HT-29 (cell line): ENCODE measurements around the gene TPM2. TPM values are rescaled to one million over a fixed set of nuclear protein-coding genes. Genes with fewer than 3 reads are reported as not detected.

ENCODE experiments used
- DNase-seq: peaks from one replicate; pipeline ENCODE4 v3.0.0-alpha.2; 2015; ENCODE audit warnings: low spot score
- total RNA-seq: library from RNA; depleted of rRNA; stranded (reverse); fragments of >200 nt; shearing (Covaris generic); gene quantifications from 2 replicates; pipeline ENCODE4 v1.2.3, GENCODE V29; 2014

TPM2 gene
- total RNA-seq, 1 experiment from 2014 or later: 69.8 TPM

DNA sequence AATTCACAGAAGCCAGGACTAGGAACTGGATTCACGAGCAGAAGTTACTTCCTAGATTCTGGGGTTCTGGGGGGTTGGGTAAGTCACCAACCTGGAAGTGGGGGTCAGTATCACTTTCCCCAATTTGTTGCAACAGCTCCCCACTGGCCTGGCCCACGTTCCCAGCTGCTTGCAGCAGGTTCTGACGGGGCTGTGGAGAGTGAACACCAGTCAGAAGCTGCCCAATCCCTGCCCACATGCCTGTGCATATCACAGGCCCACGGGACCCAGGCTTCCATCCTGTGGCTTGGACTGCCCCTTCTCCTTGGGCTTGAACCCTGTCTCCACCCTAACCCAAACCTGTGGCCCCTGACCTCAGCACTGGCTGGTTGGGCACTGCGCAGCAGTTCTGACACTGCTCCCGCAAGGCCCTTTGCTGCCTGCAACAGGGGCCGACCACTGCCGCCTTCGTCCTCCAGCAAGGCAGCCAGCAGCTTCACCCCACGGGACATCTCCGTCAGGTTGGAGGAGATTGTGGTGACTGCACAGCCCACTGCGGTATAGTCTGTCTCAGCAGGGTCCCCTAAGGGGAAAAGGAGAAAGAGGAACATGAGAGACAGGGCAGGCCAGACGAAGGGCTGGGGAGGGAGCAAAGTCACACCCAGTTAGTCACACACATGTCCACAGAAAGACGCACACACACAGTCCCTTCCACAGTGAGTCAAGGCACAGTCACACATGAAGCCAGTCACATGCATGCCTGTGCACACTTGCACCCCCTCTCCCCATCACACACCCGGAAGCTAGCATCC is 29.2 kb upstream of the TPM2 start:
- DNase-seq: no peak

DNA sequence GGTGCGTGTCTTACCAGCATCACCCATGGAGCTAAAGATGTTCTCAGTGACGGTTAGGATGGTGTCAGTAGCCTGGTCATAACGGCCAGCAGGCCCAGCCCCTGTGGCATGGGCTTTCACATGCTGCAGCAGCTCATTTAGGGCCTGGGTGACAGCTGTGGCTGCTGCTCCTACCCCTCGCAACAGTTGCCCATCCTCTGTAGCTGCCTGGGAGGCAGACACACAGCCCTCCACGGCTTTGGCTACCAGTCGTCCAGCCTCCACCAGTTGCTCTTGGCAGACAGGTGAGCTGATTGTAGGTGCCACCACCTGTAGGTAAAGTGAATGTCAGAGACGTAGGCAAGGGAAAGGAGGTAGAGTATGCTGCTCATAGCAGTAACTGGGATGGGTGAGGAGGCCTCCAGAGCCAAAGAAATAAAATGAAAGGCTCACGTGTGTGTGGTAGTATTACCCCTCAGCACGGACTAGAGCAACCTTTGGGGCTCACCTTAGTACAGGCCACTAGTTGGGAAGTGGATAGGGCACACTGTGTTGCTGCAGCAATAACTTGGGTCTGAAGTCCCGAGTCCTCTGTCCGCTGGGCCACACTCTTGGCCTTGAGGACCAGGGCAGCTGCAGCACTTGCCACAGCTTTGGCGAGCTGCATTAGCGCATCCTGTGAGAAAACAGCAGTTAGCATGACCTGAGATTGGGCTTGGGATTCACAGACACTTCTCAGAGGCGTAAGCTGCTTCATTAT is 27.6 kb upstream of the TPM2 start:
- DNase-seq: no peak

DNA sequence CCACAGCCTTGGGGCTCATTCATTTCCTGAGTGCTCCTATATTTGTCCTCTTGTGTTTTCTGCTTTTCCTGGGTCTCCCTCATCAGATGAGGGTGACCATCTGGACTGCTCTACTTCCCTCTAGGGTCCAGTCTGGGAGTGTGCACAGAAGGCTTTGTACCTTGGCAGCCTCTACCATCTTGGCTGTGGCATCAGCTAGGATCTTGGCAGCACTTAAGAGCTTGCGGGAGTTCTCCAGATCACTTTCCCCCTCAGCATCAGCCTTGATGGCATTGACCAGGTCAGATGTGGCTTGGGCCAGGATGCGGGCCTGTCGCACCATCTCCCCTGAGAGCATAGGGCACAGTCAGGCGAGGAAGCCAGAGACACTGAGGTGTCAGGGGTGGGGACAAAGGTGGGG is 26.5 kb upstream of the TPM2 start:
- DNase-seq: peak; percentile 11

DNA sequence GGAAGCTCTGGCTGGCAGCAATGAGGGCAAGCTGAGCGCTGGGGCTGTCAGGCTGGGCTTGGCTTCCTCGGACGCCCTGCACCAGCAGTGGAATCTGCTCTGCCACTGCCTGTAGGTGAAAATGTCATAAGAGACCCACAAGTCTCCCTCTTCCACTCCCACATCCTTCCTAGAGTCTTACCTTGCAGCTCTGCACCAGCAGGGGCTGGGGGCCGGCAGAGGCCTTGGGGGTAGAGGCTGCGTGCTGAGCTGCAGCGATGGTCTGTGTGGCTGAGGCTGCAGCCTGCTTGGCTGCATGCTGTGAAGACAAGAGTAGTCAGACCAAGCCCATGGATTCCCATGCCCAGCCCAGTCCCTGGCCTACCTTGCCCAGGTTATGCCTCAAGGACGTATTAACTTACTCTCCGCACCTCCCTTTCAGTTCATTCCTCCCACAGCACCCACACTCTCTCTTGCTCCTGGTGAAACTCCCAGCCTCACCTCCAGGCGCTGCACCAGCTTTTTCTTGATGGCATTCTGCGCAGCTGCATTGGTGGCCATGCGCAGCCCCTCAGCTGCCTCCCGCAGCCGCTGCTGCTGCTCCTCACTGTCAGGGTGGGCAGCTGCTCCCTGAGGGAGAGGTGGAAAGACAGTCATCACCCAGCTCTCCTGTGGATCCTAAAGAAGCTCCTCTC is 25.0 kb upstream of the TPM2 start:
- DNase-seq: no peak

DNA sequence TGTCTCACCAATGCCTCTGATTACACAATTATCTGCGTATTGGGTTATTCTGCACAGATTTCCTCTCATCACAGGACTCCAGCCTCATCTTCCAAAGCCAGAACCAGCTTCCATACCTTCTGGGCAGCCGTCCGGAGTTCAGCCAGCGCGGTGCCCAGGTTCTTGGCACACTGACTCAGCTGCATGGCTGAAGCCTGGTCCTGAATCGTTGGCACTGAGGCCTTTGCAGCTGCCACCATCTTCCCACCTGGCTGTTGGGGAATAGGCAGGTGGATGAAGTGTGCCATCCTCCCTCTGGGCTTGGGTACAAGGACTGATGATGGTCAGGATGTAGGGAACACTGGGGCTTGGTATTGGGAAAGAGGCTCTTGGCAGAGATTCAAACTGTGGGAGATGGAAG is 24.4 kb upstream of the TPM2 start:
- DNase-seq: no peak

DNA sequence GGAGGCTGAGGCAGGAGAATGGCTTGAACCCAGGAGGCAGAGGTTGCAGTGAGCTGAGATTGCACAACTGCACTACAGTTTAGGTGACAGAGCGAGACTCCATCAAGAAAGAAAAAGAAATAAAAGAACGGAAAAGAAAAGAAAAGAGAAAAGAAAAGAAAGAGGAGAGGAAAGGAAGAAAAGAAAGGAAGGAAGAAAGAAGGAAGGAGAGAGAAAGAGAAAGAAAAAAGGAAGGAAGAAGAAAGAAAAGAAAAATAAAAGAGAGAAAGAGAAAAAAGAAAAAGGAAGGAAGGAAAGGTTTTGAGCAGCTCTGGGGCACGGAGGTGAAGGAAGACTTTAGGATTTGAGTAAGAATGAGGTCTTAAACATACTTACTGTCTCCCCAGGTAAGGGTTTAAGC is 23.9 kb upstream of the TPM2 start:
- no peak for DNase-seq

DNA sequence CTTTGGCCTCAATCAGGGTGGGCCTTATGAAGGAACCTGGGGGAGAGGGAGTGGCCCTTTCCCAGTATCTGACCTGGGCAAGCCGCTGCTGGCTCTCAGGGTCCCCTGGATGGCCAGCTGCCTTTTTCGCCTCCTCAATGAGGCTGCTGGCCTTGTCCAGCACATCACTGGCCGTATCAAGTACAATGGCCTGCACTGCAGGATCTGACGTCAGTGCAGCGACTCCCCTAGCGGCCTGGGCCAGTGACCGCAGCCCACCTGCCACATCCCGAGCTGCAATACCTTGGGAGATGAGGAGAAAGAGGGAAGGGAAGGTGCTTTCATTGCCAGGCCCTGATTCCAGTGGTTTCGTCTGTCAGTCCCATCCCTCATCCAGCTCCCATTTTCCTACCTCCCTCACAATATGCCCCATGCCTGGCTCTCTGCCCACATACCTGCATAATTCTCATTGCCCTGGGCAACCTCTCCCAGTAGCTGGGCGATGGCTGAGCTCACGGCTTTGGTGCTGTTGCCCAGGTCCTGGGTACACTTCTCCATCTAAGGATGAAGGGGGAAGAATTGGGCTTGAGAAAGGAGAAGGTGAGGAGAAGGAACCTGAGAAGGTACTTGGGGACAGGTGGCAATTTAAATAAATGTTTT is 23.2 kb upstream of the TPM2 start:
- no peak for DNase-seq

DNA sequence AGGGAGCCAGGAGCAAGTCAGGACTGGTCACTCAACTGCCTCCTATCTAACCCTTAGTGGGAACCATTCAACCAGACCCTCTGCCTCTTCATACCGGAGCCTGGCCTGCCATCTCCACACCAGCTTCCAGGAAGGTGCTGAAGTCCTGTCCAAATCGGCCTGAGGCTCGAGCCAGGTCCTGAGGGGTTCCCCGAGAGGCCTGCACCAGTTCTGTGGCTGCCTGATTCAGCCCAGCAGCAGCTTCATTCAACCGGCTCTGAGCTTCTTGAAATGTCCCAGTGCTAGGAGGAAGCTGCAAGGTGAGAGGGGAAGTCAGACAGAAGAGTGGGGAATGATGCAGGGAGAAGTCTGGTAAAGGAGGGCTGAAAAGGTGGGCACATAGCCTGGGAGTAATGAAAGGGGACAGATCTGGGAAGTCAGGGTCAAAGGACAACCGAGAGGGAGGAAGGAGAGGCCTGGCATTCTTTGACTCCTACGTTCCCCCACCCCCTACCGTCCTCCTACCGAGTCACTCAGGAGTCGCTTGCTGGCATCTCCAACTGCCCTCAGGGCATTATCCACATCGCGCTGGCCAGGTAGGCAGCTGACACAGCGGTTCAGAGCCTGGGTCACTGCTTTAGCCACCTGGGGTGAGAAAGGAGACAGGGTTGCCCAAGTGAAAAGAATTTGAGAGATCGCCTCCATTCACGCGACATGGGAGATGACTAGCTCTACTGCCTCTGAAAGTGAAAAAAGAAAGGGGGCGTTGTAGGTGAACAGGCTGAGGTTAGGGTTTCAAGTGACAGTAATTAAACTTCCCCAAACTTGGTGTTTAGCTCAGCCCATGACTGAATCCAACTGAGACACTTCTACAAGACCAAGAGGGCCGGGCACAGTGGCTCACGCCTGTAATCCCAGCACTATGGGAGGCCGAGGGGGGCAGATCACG is 22.0 kb upstream of the TPM2 start:
- no peak for DNase-seq

DNA sequence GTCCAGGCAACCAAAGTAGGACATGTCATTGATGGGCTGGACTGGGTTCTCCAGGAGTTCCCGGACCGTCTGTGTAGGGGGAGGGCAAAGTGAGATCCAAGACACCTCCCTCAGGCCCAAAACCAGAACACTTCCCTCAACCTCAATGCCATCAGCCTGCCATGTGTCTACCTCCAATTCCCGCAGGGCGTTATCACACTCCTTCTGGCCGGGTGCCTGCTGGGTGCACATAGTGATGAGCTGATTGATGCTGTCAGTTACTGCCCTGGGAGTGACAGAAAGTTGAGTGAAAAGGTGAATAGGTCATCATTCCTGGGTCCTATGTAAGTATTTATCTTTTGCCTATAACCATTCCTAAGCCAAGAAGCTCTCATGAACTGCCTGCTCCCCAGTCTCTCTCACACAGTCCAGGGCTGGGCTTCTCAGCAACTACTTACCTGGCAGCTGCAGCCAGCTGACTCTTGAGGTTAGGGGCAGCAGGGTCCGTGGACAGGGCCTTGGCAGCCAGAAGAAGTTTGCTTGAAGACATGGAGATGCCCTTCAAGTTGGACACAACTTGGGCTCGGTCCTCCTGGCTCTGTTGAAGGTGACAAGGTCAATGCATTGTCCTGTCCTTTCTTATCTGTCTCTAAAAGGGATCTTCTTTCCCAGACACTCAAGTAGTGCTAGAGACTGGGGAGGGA is 21.2 kb upstream of the TPM2 start:
- DNase-seq: no peak

DNA sequence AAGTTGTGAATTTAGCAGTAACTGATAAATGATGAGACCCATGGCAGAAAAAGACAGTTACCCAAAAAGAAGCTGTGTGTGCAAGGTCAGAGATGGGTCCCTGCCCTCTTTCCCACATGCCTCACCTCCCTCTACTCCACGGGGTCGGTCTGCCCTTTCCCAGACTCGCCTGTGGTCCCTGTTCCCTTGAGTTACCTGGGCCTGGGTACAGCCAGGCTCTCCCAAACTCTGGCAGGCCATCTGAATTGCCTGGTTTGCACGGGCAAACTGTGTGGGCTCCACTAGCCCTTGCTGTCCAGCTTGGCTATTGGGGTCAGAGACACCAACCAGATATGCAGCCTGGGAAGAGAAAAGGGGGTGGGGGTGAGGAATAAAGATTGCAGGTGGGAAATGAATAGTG is 18.4 kb upstream of the TPM2 start:
- DNase-seq: no peak

DNA sequence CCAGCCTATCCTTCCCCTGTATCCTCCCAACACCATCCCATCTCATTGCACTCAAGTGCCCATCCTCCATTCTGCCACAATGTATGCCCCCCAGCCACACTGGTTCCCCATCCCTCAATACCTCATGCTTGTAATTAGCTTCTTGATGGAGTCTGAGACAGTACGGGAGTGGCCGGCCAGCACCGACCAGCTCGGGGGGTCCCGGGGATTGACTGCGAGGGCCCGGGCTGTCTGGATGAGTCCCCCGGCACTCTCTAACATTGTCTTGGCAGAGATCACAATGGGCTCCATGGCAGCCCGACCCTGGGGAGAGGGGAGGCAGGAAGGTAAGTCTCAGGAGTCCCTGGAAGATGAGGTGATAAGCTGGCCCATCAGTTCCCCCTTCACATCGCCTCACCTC is 17.2 kb upstream of the TPM2 start:
- DNase-seq: no peak

DNA sequence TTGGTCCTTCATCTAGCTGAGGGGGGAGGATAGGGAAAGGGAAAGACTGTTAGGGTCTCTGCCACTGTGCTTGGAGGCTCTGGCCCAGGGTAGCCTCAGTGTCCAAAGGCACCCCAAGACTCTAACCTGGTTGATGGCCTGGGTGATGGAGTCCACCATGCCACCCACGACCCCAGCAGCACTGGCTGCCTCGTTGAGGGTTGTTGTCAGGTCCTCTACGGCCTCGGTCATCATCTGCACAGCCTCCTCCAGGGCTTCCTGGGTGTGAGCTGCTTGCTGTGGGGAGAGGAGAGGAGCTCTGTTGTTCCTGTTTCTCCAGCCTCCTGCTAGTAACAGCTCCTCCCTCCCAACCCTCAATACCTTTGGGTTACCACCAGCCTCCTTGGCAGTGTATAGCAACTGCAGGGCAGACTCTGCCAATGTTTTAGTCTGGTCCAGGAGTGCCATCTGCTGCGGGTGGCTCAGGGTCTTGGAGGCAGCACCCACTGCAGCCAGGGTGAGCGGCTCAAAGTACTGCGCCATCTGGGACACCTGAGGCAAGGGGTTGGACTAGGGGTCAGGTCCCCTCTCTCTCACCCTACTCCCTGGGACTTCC is 16.2 kb upstream of the TPM2 start:
- DNase-seq: no peak

DNA sequence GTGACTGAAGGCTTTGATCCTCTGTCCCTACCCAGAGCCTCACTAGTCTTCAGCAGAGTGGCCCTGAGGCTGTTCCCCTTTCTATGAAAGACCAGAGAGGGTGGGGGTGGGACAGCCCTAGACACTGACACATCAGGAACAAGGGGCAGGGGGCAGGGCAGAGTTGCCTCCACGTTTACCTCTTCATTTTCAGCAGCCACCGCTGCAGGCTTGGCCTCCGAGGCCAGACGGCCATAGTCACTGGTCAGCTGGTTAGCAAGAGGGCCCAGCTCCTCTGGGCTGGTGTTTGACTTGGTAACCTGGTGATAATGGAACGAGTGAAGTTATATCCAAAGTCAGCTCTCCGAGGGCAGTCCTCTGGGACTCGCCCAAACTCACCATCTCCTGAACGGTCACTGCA is 15.6 kb upstream of the TPM2 start:
- DNase-seq: no peak

DNA sequence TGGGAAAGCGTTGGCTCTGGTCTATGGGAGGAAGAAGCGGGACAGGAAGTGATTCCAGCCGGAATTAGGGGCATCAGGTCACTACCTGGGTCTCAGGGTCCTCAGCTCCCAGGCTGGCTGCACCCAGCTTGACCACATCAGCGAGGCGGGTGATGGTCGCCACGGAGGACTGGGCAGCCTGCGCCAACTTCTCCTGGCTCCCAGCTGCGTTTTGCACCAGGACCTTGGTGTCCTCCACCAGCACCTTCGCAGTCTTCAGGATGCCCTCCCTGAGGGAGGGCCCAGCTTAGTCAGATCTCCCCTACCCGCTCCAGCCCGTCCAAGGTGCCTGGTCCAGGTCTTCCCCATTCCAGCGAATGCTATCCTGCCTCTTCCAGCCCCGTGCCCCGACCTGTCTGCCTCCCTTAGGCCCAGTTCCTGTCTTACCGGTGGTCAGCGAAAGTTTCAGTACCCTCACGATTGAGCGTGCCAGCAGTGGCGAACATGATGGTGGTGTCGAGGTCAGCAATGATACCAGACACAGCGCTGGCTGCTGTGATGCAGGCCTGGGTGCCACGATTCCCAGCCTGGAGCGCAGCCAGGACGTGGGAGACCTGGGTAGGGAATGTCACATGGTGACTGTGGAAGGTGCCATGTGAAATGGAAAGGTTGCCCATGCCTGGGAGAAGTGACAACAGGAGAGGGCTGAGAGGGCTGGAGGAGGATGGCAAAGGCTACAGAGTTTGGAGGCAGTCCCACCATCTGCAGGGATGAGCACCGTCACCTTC is 14.4 kb upstream of the TPM2 start:
- no peak for DNase-seq

DNA sequence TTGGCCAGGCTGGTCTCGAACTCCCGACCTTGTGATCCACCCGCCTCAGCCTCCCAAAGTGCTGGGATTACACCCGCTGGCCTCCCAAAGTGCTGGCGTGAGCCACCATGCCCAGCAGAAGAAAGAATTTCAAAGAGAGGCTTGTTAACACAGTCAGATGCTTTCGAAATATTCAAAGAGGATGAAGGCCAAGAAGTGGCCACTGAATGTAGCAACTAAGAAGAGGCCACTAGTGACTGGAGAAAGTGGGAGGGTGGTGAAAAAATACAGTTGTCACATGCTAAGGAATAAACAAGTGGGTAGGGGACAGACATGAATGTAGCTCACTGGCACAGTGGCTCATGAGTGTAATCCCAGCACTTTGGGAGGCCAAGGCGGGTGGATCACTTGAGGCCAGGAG is 13.0 kb upstream of the TPM2 start:
- no peak for DNase-seq

DNA sequence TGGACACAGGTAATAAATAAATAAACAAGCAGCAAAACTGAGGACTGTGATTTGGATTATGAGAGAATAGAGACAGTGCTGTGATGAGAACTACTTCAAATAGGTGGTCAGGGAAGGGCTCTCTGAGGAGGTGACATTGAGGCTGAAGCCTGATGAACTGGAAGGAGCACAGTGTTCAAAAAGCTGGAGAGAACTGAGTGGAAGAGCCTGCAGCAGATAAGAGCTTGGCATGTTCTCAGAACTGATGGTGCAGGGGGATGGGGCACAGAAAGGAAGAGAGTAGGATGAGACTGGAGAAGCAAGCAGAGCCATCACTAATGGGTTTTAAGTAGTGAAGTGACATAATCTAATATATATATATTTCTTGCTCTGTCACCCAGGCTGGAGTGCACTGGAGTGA is 11.2 kb upstream of the TPM2 start:
- DNase-seq: no peak

DNA sequence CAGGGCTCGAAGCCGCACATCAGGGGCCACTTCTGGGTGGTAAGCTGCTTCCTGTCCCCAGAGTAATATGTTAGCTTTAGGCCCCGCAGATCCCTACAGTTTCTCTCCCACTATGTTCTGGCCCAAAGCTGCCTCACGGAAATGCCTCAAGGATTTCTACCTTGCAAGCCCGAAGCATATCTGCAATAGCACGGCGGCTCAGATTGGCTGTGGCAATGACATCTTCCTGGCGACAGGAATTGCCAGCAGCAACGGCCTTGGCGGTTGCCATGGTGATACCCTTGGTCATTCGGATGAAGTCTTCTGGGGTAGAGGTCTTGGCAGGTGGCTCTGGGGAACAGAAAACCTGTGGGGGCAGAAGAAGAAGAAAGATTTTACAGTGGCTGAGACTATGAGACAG is 10.3 kb upstream of the TPM2 start:
- no peak for DNase-seq

DNA sequence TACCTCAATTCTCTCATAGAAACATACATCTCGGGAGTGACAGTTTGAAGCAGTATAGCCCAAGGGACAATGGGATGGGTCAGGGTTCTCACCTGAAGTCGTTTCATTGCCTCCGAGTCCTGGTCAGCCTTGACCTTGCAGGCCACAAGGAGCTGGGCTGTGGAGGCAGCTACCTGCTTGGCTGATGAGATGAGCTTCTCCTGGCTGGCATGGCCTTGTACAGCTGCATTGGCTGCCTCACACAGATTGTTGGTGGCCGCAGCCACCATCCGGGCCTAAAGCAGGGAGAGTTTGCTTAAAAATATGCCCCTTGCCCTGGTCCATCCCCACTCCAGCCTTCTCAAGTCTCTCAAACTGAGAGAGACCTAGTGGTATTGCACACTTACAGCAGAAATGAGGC is 8.5 kb upstream of the TPM2 start:
- no peak for DNase-seq

DNA sequence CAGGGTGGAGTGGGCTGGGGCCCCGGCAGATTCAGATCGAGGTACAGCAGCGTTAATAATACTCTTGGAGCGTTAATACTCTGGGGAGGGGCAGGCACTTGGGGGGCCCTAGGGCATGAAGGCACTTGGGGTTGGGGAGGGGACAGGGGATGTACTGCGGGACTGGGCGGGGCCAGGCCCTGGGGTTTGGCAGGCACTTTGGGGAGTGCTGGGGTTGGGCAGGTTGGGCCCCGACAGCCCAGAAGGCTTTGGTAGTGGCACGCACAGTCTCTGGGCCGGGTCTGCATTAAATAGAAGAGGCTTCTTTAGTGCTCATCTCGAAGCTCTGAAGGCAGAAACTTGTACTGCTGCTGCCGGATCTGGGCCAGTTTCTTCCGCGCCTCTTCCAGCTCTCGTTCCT is 7.8 kb upstream of the TPM2 start:
- no peak for DNase-seq
